GM06990 (cell line): ENCODE measurements around the gene BSCL2.

Experiments
- DNase-seq: peaks from one replicate; pipeline ENCODE4 v3.0.0-alpha.2; 2011; ENCODE audit not compliant: insufficient read length; ENCODE audit errors: extremely low read depth
- H3K27me3 ChIP-seq: replicated peaks from 2 replicates; pipeline ENCODE4 v1.6.0; 2011; ENCODE audit warnings: low read length; ENCODE audit not compliant: control insufficient read depth, insufficient read depth
- H3K36me3 ChIP-seq: 2 replicates; pipeline ENCODE4 v1.5.1; 2011; ENCODE audit warnings: low read length; ENCODE audit not compliant: control insufficient read depth, insufficient read depth
- H3K4me3 ChIP-seq: replicated peaks from 2 replicates; pipeline ENCODE4 v1.5.1; 2011; ENCODE audit warnings: low read depth, mild to moderate bottlenecking, control low read depth, low read length
- TF ChIP-seq, protein P1 (sequence below): IDR thresholded peaks from 2 replicates; pipeline ENCODE4 v1.5.1; 2011; ENCODE audit warnings: low read length, control low read depth, mild to moderate bottlenecking, inconsistent platforms; ENCODE audit not compliant: insufficient read depth, poor library complexity, severe bottlenecking

BSCL2 gene

DNA sequence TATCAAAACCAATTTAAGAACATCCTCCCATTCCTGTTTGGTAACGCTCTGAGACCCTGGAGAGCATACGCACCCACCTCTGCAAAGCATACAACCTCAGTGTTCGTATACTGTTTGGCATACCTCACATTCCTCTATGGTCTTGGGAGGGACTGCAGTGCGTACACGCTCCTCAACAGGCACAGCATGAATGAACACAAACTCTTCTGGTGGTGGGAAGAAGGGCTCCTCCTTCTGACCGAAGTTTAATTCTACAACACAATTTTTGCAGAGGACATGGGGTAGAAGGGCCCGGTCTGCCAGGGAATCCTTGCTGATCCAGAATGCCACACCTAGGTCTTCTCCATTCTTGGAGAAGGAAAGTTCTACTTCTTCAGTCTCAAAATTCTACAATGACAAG is 14.8 kb upstream of the BSCL2 start:
- no peak for DNase-seq
- Histone ChIP-seq H3K36me3 (peaks cover 33% of the 10 kb centered on the region), H3K27me3 (no peaks in the 10 kb centered on the region), H3K4me3 (no peak overlapping the region)
- TF ChIP-seq, protein P1, sequence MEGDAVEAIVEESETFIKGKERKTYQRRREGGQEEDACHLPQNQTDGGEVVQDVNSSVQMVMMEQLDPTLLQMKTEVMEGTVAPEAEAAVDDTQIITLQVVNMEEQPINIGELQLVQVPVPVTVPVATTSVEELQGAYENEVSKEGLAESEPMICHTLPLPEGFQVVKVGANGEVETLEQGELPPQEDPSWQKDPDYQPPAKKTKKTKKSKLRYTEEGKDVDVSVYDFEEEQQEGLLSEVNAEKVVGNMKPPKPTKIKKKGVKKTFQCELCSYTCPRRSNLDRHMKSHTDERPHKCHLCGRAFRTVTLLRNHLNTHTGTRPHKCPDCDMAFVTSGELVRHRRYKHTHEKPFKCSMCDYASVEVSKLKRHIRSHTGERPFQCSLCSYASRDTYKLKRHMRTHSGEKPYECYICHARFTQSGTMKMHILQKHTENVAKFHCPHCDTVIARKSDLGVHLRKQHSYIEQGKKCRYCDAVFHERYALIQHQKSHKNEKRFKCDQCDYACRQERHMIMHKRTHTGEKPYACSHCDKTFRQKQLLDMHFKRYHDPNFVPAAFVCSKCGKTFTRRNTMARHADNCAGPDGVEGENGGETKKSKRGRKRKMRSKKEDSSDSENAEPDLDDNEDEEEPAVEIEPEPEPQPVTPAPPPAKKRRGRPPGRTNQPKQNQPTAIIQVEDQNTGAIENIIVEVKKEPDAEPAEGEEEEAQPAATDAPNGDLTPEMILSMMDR, result no peak

DNA sequence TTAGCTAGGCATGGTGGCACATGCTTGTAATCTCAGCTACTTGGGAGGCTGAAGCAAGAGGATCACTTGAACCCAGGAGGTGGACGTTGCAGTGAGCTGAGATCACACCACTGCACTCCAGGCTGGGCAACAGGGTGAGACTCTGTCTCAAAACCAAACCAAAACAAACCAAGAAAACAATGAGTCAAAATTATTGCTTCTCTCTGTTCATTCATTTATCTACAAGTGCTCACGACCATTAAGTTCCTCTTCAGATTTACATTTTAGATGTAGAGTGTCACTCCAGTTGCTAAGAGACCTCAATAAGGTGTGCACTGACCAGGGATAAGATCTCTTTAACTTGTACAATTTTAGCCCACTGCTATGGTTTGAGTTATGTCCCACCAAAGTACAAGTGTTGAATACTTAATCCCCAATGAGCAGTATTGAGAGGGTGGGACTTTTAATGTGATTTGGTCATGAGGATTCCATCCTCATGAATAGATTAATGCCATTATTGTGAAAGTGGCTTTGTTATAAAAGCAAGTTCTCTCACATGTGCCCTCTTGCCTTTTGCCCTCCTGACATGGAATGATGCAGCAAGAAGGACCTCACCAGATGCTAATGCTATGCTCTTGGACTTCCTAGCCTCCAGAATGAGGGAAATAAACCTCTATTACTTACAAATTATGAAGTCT is 12.2 kb upstream of the BSCL2 start:
- Histone ChIP-seq H3K36me3 (peaks cover 46% of the 10 kb centered on the region), H3K4me3 (no peak overlapping the region), H3K27me3 (no peaks in the 10 kb centered on the region)
- TF ChIP-seq, protein P1, result no peak
- no peak for DNase-seq

DNA sequence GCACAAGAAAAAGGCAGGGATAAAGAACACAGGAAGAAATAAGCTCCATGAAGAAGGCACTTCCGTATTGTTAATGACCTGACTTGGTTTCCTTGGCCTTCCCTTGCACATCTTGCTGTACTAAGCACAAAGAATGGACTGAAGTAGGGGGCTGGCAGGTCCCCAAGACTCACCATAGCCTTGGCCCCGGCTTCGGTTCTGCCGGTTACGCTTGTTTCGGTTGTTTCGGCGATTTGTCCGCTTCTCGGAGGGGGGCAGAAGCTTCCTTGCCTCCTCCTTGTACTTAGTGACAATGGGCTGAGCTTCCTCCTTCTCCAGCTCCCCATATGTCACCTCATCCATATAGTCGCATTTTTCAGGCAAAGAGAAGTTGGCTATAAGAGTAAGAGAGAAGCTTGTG is 9.6 kb upstream of the BSCL2 start:
- TF ChIP-seq, protein P1, result no peak
- no peak overlapping the region for H3K4me3 ChIP-seq
- DNase-seq, result no peak
- no peaks in the 10 kb centered on the region for H3K27me3 ChIP-seq
- H3K36me3 ChIP-seq, result peaks cover 39% of the 10 kb centered on the region

DNA sequence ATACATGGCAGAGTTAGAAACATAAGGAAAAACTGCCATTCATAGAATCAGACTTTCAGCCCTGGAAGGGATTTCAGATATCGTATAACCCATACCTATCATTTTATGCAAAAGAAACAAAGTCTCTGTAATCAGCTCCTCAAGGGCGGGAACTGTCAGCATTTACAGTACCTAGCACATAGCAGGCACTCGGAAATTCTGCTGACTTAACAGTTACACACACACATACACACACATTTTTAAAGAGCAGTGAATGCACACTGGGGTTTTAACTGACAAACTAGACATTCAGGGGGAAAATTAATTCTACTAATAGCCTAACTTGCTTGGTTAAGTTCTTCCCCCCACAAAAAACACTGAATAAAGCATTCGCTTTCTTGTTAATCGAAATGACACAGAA is 9.0 kb upstream of the BSCL2 start:
- no peak for DNase-seq
- TF ChIP-seq, protein P1, result no peak
- H3K27me3 ChIP-seq, result no peaks in the 10 kb centered on the region
- no peak overlapping the region for H3K4me3 ChIP-seq
- peaks cover 34% of the 10 kb centered on the region for H3K36me3 ChIP-seq

DNA sequence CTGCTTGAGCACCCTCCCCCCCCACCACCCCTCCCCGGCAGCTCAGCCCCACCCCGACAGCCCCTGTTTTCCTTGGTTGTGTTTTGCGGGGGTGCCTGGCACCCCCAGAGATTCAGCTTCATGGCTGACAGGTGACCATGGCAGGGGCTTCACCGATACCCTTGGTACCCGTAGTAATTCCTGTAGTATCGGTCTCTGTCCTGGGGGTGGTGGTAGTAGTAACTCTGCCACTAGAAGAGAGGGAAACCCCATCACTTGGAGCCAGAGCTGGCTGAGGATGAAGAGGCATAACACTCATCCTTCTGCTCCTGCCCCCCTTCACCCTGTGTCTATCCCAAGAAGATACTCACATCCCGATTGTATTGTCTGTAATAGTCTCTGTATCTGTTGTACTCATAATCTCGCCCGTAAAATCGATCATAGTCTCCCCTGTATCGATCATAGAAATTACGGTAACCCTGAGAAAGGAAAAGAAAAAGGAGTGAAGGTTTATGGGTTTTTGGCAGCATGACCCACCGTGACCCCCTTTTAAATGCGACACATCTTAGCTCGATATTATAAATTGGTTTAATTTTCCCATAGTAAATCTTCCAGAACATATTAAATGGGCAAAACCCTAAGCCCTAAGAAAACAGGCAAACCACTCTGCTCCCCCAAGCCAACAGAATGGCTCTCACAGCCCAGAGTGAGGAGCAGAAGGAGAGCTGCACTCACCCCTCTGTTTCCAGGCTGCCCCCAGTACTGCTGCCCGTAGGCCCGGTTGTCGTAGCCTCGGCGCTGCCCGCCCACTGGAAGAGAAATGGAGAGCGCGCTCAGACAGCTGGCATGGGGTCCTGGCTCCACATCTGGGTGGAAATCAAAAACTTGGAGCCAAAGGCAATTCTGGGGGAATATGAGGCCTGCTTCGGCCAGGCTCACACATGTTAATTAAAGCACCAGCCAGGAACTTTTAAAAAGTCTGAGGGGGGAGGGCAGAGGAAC is 8.2 kb upstream of the BSCL2 start:
- Histone ChIP-seq H3K27me3 (no peaks in the 10 kb centered on the region), H3K4me3 (no peak overlapping the region), H3K36me3 (peaks cover 31% of the 10 kb centered on the region)
- DNase-seq, result no peak
- TF ChIP-seq, protein P1, result no peak
